ENCODE measurements around the gene NPEPPS. TPM values are rescaled to one million over a fixed set of nuclear protein-coding genes. Genes with fewer than 3 reads are reported as not detected.
A peak's percentile ranks its signal among the peaks of the same experiment; 100 is the strongest.

The NPEPPS gene
- total and polyA plus RNA-seq, 2 of the 13 experiments (the other 11 are each of a cell fraction or from before 2014, with no cell fraction given) = 53.5 to 127 TPM

GRCh38 chr17:47663912-47664623 lies 133.2 kb downstream of the NPEPPS start (continued):
- no peak for TF ChIP-seq STAT6 (CRISPR knock-in tag; IDR thresholded peaks at IDR 0.05; ENCODE audit: borderline replicate concordance)
- TF ChIP-seq PHF8 (CRISPR knock-in tag; IDR thresholded peaks at IDR 0.05) = no peak
- no peak for TF ChIP-seq ZNF766 (CRISPR knock-in tag; IDR thresholded peaks at IDR 0.05; ENCODE audit: borderline replicate concordance)
- TF ChIP-seq ZFP37 (CRISPR knock-in tag; IDR thresholded peaks at IDR 0.05; ENCODE audit: borderline replicate concordance) = no peak
- no peak for TF ChIP-seq SAFB2 (CRISPR knock-in tag; IDR thresholded peaks at IDR 0.05; ENCODE audit: borderline replicate concordance, low read depth)
- no peak for TF ChIP-seq FOXA1 (IDR thresholded peaks at IDR 0.05)
- peak; percentile 60 for TF ChIP-seq FOXA1 (CRISPR knock-in tag; IDR thresholded peaks at IDR 0.05)
- no peak for TF ChIP-seq DDIT3 (CRISPR knock-in tag; IDR thresholded peaks at IDR 0.05)
- no peak for TF ChIP-seq ZNF3 (CRISPR knock-in tag; IDR thresholded peaks at IDR 0.05)
- TF ChIP-seq ZFP41 (CRISPR knock-in tag; IDR thresholded peaks at IDR 0.05; ENCODE audit: borderline replicate concordance) = no peak
- TF ChIP-seq HNF4G (IDR thresholded peaks at IDR 0.05; ENCODE audit: borderline replicate concordance, low read depth, low read length) = no peak
- TF ChIP-seq HNF4G (CRISPR knock-in tag; IDR thresholded peaks at IDR 0.05; ENCODE audit: borderline replicate concordance, low read depth) = no peak
- TF ChIP-seq CBFB (CRISPR knock-in tag; IDR thresholded peaks at IDR 0.05) = no peak
- peak; percentile 61; the same call in 1 of the 2 replicates for TF ChIP-seq MIXL1 (CRISPR knock-in tag; IDR thresholded peaks at IDR 0.05)
- no peak for TF ChIP-seq ZNF710 (CRISPR knock-in tag; IDR thresholded peaks at IDR 0.05; ENCODE audit: borderline replicate concordance)
- no peak for TF ChIP-seq ZNF607 (CRISPR knock-in tag; IDR thresholded peaks at IDR 0.05; ENCODE audit: borderline replicate concordance)
- TF ChIP-seq ZBTB43 (CRISPR knock-in tag; conservative IDR thresholded peaks at IDR 0.05) = no peak
- peak; percentile 87 for TF ChIP-seq CTCF (CRISPR knock-in tag; IDR thresholded peaks at IDR 0.05)
- no peak for TF ChIP-seq ZNF775 (CRISPR knock-in tag; IDR thresholded peaks at IDR 0.05; ENCODE audit: borderline replicate concordance)
- TF ChIP-seq NCOR1 (IDR thresholded peaks at IDR 0.05; ENCODE audit: borderline replicate concordance, low read length) = no peak
- TF ChIP-seq ZNF33A (CRISPR knock-in tag; IDR thresholded peaks at IDR 0.05; ENCODE audit: borderline replicate concordance) = no peak
